Prostate gland (tissue), 2 donors: Measurements from ENCODE around the gene RNF144A.

Source experiments
- CTCF ChIP-seq, 4 experiments: fragments of 200-600 bp in 2 of 4; fragments of 450-650 bp in 2 of 4; sonication (generic) in 2 of 4; IDR thresholded peaks; 1 replicate in 3 of 4; 2 replicates in 1 of 4; pipeline ENCODE4 v1.5.1; 2016 to 2019; ENCODE audit warnings: antibody characterized with exemption in 4 of 4, mild to moderate bottlenecking in 2 of 4, moderate library complexity in 2 of 4
- POLR2A ChIP-seq: fragments of 450-650 bp; IDR thresholded peaks from one replicate; pipeline ENCODE4 v1.6.1; 2016; ENCODE audit warnings: antibody characterized with exemption, mild to moderate bottlenecking
- POLR2AphosphoS5 ChIP-seq: sonication (generic); formaldehyde crosslinking; IDR thresholded peaks from one replicate; pipeline ENCODE4 v1.6.1; 2017; ENCODE audit warnings: antibody characterized with exemption

GRCh38 chr2:7003895-7004294 lies 86.7 kb downstream of the RNF144A start:
- TF ChIP-seq CTCF (IDR thresholded peaks at IDR 0.05), result no peak
- no peak for TF ChIP-seq POLR2AphosphoS5
- TF ChIP-seq POLR2A, result no peak
